Left lung (tissue), 10 donors: ENCODE measurements around the gene NANP. TPM values are rescaled to one million over a fixed set of nuclear protein-coding genes. Genes with fewer than 3 reads are reported as not detected.

Source experiments
- ATAC-seq: fragments of 200-7000 bp; cut with Tn5 transposase; one replicate; pipeline ENCODE4 v1.9.1; 2020; ENCODE audit warnings: moderate library complexity
- DNase-seq, 4 donors: peaks; one replicate each; pipeline ENCODE4 v3.0.0-alpha.2; 2013 to 2020
- H3K27ac ChIP-seq, 2 donors: fragments of 200-600 bp; sonication (generic) in 1 of 2; one replicate each; pipeline versions ENCODE4 v1.5.0 to v1.8.0; 2020 to 2021
- H3K27me3 ChIP-seq, 2 donors: fragments of 200-600 bp; sonication (generic) in 1 of 2; one replicate each; pipeline versions ENCODE4 v1.5.0 to v1.8.0; 2020 to 2021
- H3K36me3 ChIP-seq, 2 donors: fragments of 200-600 bp; sonication (generic) in 1 of 2; one replicate each; pipeline versions ENCODE4 v1.5.0 to v1.8.0; 2020 to 2021
- H3K4me1 ChIP-seq, 2 donors: fragments of 200-600 bp; one replicate each; pipeline ENCODE4 v1.8.0; 2021
- H3K4me3 ChIP-seq, 2 donors: fragments of 200-600 bp; sonication (generic) in 1 of 2; one replicate each; pipeline versions ENCODE4 v1.5.0 to v1.8.0; 2020 to 2021; ENCODE audit warnings: mild to moderate bottlenecking in 1 of 2
- H3K9me3 ChIP-seq, 2 donors: fragments of 200-600 bp; sonication (generic) in 1 of 2; one replicate each; pipeline versions ENCODE4 v1.5.0 to v1.8.0; 2020 to 2021
- intact Hi-C, 2 donors: fragments of 100-400 bp; cut with DNase I; formaldehyde crosslinking; loops; one replicate each; pipeline versions ENCODE4 v1.11.2 to v1.14.2; 2022
- polyA plus RNA-seq, 6 donors: library from polyadenylated mRNA; unstranded; fragments of 120-200 nt; gene quantifications; one replicate each; pipeline ENCODE4 v1.2.1, GENCODE V29; 2013; ENCODE audit not compliant: insufficient read length in 6 of 6
- total RNA-seq, 2 donors: library from RNA; stranded (reverse); fragmentation: NEBNext Ultra II Directional; extraction: Animal tissue kit (Norgen Biotek cat#: 25700); gene quantifications; one replicate each; pipeline ENCODE4 v1.2.1, GENCODE V29; 2021
- TF ChIP-seq, protein P1 (sequence below), 2 donors: fragments of 200-600 bp; sonication (generic) in 1 of 2; IDR thresholded peaks; one replicate each; pipeline versions ENCODE4 v1.5.0 to v1.8.0; 2021; ENCODE audit warnings: antibody characterized with exemption in 2 of 2
- donor health status: DM: no; HTN: yes; CAD: no.
- donor health status: DM: no; HTN: no; CAD: no.

Gene NANP
- total and polyA plus RNA-seq, 8 donors, result 4.1 to 7.4 (median 4.9) TPM

DNA sequence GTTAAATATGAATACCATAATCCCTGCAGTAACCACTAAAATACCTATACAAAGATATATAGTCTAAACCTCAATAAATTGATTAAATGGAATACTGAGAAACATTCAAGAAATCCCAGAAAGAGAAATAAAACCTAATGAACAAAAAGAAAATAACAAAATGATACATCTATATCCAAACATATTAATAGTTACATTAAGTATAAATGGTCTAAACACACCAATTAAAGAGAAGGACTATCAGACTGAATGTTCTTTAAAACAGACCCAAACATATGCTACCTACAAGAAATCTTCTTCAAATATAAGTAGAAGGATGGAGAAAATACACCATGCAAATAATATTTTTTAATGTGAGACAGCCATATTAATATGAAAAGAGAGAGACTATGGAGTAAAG, 60.5 kb downstream of the NANP start:
- Histone ChIP-seq H3K4me3 (no peak overlapping the region), H3K36me3 (no peaks in the 10 kb centered on the region), H3K27me3 (no peaks in the 10 kb centered on the region), H3K27ac (no peak overlapping the region), H3K9me3 (no peaks in the 10 kb centered on the region), H3K4me1 (no peaks in the 10 kb centered on the region)
- intact Hi-C loops, result no loop called here
- TF ChIP-seq, protein P1, sequence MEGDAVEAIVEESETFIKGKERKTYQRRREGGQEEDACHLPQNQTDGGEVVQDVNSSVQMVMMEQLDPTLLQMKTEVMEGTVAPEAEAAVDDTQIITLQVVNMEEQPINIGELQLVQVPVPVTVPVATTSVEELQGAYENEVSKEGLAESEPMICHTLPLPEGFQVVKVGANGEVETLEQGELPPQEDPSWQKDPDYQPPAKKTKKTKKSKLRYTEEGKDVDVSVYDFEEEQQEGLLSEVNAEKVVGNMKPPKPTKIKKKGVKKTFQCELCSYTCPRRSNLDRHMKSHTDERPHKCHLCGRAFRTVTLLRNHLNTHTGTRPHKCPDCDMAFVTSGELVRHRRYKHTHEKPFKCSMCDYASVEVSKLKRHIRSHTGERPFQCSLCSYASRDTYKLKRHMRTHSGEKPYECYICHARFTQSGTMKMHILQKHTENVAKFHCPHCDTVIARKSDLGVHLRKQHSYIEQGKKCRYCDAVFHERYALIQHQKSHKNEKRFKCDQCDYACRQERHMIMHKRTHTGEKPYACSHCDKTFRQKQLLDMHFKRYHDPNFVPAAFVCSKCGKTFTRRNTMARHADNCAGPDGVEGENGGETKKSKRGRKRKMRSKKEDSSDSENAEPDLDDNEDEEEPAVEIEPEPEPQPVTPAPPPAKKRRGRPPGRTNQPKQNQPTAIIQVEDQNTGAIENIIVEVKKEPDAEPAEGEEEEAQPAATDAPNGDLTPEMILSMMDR (IDR thresholded peaks at IDR 0.05), result no peak
- DNase-seq (no peak), ATAC-seq (no peak)

Other genes starting within 250 kb of the NANP start
- gene ABHD12, start 233.2 kb downstream of the NANP start, total RNA-seq, result 10 to 100 TPM; 52.1 to 57.8 TPM
- 10 to 100 TPM; 39.7 to 48.2 (median 46.3) TPM for gene ABHD12, start 233.2 kb downstream of the NANP start, polyA plus RNA-seq
- 1 to 10 TPM; 4.8 to 6.4 TPM for gene GINS1, start 216.3 kb downstream of the NANP start, total RNA-seq
- 10 to 100 TPM; 14.5 to 22.9 (median 16.2) TPM for gene GINS1, start 216.3 kb downstream of the NANP start, polyA plus RNA-seq
- gene NINL, start 38.5 kb downstream of the NANP start, total RNA-seq, result 10 to 100 TPM in 1 of 2 donors, 1 to 10 TPM in 1; 9.6 to 17.0 TPM
- 10 to 100 TPM; 62.4 to 78.8 (median 71.5) TPM for gene NINL, start 38.5 kb downstream of the NANP start, polyA plus RNA-seq
- 10 to 100 TPM in 1 of 2 donors, 1 to 10 TPM in 1; 9.5 to 12.3 TPM for gene ZNF337, start 72.8 kb upstream of the NANP start, total RNA-seq
- gene ZNF337, start 72.8 kb upstream of the NANP start, polyA plus RNA-seq, result 10 to 100 TPM; 44.2 to 58.3 (median 50.8) TPM